ENCODE data around the gene SLC18A3.

DNA sequence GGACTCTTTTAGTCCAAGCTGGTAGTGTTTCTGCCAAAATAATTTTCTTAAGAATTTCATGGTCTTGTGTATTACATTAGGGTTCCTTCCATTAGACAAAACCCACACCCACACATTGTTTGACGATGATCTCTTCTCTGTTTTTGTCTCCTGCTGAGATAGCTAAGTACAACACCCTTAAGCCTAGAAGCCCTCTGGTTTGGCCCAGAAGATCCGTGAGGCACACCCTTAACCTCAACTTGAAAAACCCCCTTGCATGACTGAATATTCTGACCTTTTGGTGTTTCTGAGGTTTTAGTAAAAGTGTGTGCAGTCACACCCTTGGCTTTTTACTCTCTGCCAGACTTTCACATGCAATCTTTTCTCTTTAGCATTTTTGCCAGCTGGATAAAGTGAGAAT is 41.9 kb upstream of the SLC18A3 start:
- no peak for TF ChIP-seq POLR2A (IDR thresholded peaks at IDR 0.05)
- no peak for TF ChIP-seq CTCF (IDR thresholded peaks at IDR 0.05)
- TF ChIP-seq EP300 (IDR thresholded peaks at IDR 0.05), result no peak

Data from suprapubic skin (tissue), 3 donors.